Skeletal muscle cell (primary cell): ENCODE measurements around the gene LYAR.
A peak's percentile ranks its signal among the peaks of the same experiment; 100 is the strongest.
"Not testable (repeated sequence)": the region's sequence is repeated elsewhere in the genome, so short reads cannot be mapped to it uniquely, and the experiment has no call there.

Experiments
- DNase-seq: peaks from one replicate; pipeline ENCODE4 v3.0.0-alpha.2; 2010; ENCODE audit warnings: low read depth
- H3K4me3 ChIP-seq: 2 replicates; pipeline ENCODE4 v1.5.1; 2011; ENCODE audit warnings: low read depth, mild to moderate bottlenecking, control low read depth, low read length, moderate library complexity

The LYAR gene

GRCh38 chr4:4269856-4270255 lies 20.1 kb downstream of the LYAR start:
- no peak overlapping the region for H3K4me3 ChIP-seq
- no peak for DNase-seq

GRCh38 chr4:4269331-4269731 lies 20.6 kb downstream of the LYAR start:
- H3K4me3 ChIP-seq, result no peak overlapping the region
- no peak for DNase-seq

DNA sequence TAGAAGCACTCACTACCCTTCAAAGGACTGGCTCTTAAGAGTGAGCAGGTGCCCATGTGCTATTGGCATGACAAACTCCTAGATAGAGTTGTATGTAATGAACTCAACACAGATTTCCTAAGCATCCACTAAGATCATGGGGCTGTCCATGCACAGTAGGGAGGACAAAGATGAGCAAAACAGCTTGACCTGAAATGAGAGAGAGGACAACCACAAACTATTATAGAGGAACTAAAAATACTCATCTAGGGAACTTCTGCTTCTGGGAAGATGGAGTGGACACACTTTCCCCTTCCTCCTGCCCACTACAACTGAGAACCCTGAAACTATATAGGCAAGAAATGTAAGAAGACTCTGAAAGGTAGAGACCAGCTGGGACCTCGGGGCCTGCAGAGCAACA lies 21.2 kb downstream of the LYAR start:
- no peak overlapping the region for H3K4me3 ChIP-seq
- no peak for DNase-seq

GRCh38 chr4:4267981-4268380 lies 22.0 kb downstream of the LYAR start:
- no peak for DNase-seq
- no peak overlapping the region for H3K4me3 ChIP-seq

GRCh38 chr4:4260185-4260751 lies 29.7 kb downstream of the LYAR start:
- H3K4me3 ChIP-seq, result no peak overlapping the region

GRCh38 chr4:4259484-4260100 lies 30.4 kb downstream of the LYAR start:
- no peak for DNase-seq
- no peak overlapping the region for H3K4me3 ChIP-seq

More at GRCh38 chr4:4260185-4260751, 29.7 kb downstream of the LYAR start:
- DNase-seq, result no peak

- DNase-seq, H3K4me3 ChIP-seq: not testable (repeated sequence)
Observed at GRCh38 chr4:4257705-4258104, 32.2 kb downstream of the LYAR start.

- no peak overlapping the region for H3K4me3 ChIP-seq
- no peak for DNase-seq
Observed at GRCh38 chr4:4256799-4257198, 33.2 kb downstream of the LYAR start.

GRCh38 chr4:4254666-4255065 lies 35.3 kb downstream of the LYAR start:
- no peak for DNase-seq
- H3K4me3 ChIP-seq, result no peak overlapping the region

DNA sequence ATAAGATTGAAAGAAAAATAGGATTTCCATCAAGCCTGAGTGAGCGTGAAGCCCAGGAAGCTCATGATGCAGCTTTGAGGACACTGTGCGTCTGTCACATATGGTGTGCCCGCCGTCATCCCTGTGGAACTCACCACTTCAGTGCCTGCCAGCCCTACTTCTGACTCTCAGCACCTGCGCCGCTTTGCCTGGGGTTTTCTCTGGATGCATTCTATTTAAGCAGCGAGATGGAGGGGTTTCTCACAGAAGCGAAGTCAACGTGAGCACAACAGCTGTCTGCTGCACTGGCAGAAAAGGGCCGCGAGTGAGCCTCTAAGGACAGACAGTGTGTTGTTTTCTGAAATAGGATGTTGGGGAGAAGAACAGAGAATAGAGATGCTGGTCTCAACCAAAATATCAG lies 35.8 kb downstream of the LYAR start:
- DNase-seq, result no peak
- no peak overlapping the region for H3K4me3 ChIP-seq

- no peak overlapping the region for H3K4me3 ChIP-seq
- no peak for DNase-seq
Observed at GRCh38 chr4:4249866-4250265, 40.1 kb downstream of the LYAR start.

DNA sequence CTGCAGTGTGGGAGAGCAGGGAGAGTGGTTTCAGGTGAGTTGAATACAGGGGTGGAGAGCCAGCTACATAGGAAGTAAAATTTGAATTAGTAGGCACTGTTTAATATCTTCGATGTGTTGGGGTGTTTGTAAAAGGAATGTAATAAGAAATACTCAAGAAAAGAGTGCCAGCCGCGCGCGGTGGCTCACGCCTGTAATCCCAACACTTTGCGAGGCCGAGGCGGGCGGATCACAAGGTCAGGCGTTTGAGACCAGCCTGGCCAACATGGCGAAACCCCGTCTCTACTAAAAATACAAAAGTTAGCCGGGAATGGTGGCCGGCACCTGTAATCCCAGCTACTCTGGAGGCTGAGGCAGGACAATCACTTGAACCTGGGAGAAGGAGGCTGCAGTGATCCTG lies 40.6 kb downstream of the LYAR start:
- not testable (repeated sequence) for DNase-seq, H3K4me3 ChIP-seq

GRCh38 chr4:4248885-4249203 lies 41.1 kb downstream of the LYAR start:
- peak overlapping the region; percentile 96 for H3K4me3 ChIP-seq
- DNase-seq, result no peak

DNA sequence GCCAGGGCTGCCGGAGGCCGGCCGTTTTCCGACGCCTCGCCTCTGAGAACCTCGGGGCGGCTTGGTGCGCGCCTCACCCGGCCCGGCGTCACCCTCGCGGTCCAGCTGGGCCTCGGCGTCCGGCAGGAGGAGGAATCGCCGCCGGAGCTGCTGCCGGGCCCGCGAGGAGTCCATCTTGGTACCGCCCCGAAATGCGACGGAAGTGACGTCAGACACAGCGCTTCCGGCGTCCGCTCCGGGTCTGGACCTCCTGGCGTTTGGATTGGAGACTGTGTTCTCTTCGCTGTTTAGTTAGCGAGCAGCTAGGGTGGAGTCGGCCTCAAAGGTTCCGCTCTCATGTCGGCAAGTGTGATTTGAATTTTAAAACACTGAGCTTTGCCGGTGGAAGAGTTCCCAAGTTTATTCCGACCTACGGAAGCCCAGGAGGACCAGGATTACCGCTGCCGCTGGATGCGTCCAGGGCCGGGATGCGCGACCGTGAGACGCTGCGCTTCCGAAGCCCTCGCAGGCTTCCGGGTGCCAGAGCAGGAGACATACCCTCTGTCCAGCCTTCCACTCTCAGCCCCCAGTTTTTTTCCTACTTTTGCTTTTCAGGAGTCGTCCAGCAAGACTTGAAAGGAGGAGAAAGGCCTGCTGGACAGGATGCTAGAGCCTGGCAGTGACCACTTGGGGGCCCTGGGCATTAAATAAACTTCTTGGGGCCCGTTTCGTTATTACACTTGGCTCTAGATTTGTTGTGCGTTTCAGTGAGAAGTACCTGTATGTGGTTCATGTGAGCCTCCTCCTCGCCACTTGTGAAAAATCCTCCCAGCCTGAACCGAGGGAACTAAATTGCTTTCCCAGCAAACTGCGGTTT lies 41.7 kb downstream of the LYAR start, which contains the start of gene TMEM128:
Gene TMEM128 (minus strand): TSS at position 195 of the 856 bp plus-strand sequence. CDS start 21 bp downstream, at position 174.
- DNase-seq, result peak; percentile 73
- H3K4me3 ChIP-seq, result peak within 1 kb of the TSS; percentile 96

DNA sequence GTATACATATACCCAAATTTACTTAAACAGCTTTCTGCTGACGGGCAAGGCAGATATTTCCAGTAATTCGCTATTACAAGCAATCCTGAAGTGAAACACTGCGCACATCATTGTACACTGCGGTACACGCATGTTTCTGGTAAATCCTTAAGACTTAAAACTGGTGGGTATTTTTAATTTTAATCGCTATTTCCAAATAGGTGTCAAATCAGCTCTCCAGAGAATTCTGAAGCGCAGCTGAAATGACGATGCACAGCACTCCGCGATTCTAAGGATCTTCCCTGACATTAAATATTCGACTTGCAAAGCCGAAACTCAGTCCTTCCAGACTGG lies 42.3 kb downstream of the LYAR start:
- peak overlapping the region; percentile 96 for H3K4me3 ChIP-seq
- no peak for DNase-seq

- DNase-seq, result no peak
- no peak overlapping the region for H3K4me3 ChIP-seq
Observed at GRCh38 chr4:4245172-4245571, 44.8 kb downstream of the LYAR start.

DNA sequence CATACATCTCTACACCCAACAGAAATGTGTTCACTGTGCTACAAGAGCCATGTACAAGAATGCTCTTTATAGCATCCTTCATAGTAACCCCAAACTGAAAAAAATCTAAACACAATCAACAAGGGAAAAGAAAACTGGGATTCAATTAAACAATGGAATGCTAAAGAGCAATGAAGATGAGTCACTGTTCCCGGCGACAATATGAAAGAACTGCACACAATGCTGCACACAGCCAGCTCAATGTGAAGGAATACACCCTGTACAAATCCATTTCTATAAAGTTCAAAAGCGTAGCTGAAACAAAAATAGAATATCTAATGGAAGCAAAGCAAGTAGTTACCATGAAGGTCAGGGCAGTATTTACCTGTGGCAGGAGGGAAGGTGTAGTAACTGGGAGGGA lies 50.4 kb downstream of the LYAR start:
- not testable (repeated sequence) for H3K4me3 ChIP-seq, DNase-seq

GRCh38 chr4:4233610-4234009 lies 56.3 kb downstream of the LYAR start:
- no peak for DNase-seq
- H3K4me3 ChIP-seq, result no peak overlapping the region

DNA sequence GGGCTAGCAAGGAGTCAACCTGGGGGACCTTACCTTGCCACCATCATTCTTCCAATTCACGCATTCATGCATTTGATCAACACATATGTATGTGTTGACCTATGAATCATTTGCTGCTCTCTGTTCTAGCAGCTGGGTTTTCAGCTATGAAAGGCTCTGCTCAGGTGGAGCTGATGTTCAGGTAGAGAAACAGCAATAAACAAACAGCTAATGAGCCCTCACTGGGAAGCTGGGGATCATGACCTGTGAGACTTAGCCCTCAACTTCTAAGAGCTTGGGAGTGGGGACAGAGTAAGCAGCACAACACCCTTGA lies 61.6 kb downstream of the LYAR start:
- no peak overlapping the region for H3K4me3 ChIP-seq
- no peak for DNase-seq

GRCh38 chr4:4227510-4228355 lies 62.2 kb downstream of the LYAR start:
- H3K4me3 ChIP-seq, result no peak overlapping the region
- no peak for DNase-seq
